ENCODE measurements around the gene PHLDB2.

Gene PHLDB2

DNA sequence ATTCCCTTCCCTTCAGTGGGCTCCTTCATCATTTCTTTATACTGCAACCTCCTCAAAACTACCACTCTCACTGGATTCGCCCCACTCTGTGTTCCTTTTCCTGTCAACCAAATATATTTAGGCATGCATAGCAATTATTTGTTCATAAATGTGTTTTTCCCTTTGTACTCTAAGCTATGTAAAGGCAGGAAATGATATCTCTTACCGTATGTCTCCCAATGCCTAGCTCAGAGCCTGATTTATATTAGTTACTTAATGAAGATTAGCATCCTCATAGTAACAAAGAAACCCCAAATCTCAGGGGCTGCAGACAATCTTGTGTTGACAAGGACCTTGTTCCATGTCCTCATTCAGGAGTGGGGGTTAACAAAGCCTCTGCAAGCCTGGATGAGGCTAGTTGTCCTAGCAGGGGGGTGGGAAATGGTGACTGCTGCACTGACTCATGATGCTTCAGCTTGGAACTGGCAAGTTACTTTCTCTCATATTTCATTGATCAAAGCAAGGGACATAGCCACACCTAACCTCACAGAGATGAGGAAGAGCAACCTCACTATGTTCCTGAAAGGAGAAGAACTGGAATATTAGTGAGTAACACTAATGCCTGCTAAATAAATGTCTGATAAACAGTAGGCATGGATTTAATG lies 15.2 kb downstream of the PHLDB2 start:
- no peak for DNase-seq (ENCODE audit: low spot score in 2 of 2)
- H3K4me1 ChIP-seq, result no peaks in the 10 kb centered on the region; the same call in 1 of the 2 replicates
- H3K36me3 ChIP-seq (replicated peaks), result no peaks in the 10 kb centered on the region
- H3K27me3 ChIP-seq (ENCODE audit: low read depth), result peaks cover 8% of the 10 kb centered on the region; the same call in 1 of the 2 replicates
- no peak overlapping the region for H3K4me3 ChIP-seq
- no peaks in the 10 kb centered on the region for H3K9me3 ChIP-seq
- in situ Hi-C loops (cut with MboI; ENCODE audit: low sequenced_read_pairs), result no loop called here

DNA sequence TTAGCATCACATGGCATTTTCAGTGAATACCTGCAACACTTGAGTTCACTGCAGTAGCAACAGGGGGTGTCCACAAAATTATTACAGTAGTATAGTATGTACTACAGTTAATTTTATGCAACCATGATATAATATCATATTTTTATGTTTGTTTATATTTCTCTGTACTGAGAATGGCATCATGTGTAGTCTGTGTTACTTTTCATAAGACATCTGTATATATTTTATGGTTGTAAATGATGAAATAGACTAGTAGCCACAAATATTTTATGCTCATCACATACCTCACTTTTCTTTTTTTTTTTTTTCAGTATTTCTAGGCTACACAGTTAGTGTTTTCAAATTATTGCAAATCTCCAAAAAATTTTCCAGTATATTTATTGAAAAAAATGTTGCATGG lies 22.4 kb downstream of the PHLDB2 start:
- Histone ChIP-seq H3K4me3 (no peak overlapping the region), H3K36me3 (replicated peaks) (no peaks in the 10 kb centered on the region), H3K4me1 (no peaks in the 10 kb centered on the region), H3K9me3 (no peaks in the 10 kb centered on the region; the same call in 1 of the 2 replicates), H3K27me3 (ENCODE audit: low read depth) (no peaks in the 10 kb centered on the region)
- in situ Hi-C loops (cut with MboI; ENCODE audit: low sequenced_read_pairs), result no loop called here
- no peak for DNase-seq (ENCODE audit: low spot score in 2 of 2)

DNA sequence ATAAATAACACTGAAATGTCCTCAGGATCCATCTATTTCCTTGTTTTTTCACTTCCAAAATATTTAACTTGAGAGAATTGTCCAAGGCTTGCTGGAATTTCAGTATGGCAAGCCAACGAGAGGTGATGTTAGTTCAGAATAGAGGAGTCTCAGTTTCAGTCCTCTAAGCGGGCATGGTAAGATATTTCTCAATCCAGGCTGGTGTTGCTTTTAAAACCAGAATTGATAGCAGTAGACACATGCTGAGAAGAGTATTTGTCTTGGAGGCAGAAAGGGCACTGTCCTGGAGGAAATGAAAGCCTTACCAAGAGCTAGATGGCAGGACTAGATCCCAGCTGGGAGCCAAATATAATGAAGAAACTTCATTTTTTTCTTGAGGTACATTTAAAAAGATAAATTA lies 23.1 kb downstream of the PHLDB2 start:
- in situ Hi-C loops (cut with MboI; ENCODE audit: low sequenced_read_pairs), result no loop called here
- no peaks in the 10 kb centered on the region for H3K27me3 ChIP-seq (ENCODE audit: low read depth)

DNA sequence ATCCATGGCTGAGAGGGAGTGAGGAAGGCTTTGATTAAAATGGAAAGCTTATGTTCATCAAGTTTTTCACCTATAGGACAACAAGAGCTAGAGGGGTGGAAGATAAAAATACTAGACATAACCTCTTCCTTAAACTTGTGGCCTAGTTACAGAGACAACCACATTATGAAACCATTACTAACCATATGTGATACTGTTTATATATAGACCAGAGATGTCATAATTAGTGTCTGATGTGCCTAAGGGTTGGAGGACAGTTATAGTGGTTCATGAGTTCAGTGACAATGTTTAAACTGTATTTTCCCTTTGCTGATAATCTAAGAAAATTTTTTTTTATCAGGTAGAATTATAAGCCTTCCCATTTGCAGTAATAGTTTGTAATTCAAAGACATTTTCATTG lies 23.7 kb downstream of the PHLDB2 start:
- no peak for DNase-seq (ENCODE audit: low spot score in 2 of 2)
- Histone ChIP-seq H3K4me3 (no peak overlapping the region), H3K4me1 (no peaks in the 10 kb centered on the region), H3K36me3 (replicated peaks) (no peaks in the 10 kb centered on the region), H3K27me3 (ENCODE audit: low read depth) (no peaks in the 10 kb centered on the region), H3K9me3 (no peaks in the 10 kb centered on the region; the same call in 1 of the 2 replicates)
- in situ Hi-C loops (cut with MboI; ENCODE audit: low sequenced_read_pairs), result no loop called here

More for the DNA sequence above, 23.1 kb downstream of the PHLDB2 start:
- no peak overlapping the region for H3K4me3 ChIP-seq
- no peak for DNase-seq (ENCODE audit: low spot score in 2 of 2)
- no peaks in the 10 kb centered on the region for H3K36me3 ChIP-seq (replicated peaks)
- H3K4me1 ChIP-seq, result no peaks in the 10 kb centered on the region
- H3K9me3 ChIP-seq, result no peaks in the 10 kb centered on the region; the same call in 1 of the 2 replicates

DNA sequence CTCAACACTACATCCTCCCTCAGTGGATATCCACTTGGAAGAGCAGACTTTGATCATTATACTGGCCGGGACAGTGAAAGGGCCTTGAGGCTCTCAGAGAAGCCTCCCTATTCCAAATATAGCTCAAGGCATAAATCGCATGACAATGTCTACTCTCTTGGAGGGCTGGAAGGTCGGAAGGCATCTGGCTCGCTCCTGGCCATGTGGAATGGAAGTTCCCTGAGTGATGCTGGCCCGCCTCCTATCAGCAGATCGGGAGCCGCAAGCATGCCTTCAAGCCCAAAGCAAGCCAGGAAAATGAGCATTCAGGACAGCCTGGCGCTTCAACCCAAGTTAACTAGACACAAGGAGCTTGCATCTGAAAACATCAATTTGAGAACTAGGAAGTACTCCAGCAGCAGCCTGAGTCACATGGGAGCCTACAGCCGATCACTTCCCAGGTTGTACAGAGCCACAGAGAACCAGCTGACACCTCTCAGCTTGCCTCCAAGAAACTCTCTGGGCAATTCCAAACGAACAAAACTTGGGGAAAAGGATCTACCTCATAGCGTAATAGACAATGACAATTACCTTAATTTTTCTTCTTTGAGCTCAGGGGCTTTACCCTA lies 25.4 kb downstream of the PHLDB2 start:
- Histone ChIP-seq H3K36me3 (replicated peaks) (no peaks in the 10 kb centered on the region), H3K9me3 (no peaks in the 10 kb centered on the region; the same call in 1 of the 2 replicates), H3K27me3 (ENCODE audit: low read depth) (no peaks in the 10 kb centered on the region), H3K4me1 (no peaks in the 10 kb centered on the region), H3K4me3 (no peak overlapping the region)
- in situ Hi-C loops (cut with MboI; ENCODE audit: low sequenced_read_pairs), result no loop called here
- DNase-seq (ENCODE audit: low spot score in 2 of 2), result no peak

DNA sequence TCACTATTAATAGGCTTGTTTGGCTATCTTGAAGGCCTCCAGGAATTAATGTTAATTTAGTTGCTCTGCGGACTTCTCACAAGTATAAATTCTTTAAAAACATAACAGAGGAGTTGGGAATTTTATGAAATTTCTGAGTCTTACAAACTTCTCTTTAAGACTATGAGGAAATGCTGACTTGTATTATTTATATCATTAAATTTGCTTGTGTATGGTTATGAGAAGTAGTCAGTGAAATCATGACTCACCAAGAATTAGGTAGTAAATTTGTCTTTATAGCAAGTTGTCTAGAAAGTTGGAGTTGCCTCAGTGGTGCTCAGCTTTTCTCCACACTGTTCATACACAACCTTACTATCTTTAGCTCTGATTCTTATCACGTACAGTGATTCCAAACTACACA lies 26.5 kb downstream of the PHLDB2 start:
- in situ Hi-C loops (cut with MboI; ENCODE audit: low sequenced_read_pairs), result no loop called here

DNA sequence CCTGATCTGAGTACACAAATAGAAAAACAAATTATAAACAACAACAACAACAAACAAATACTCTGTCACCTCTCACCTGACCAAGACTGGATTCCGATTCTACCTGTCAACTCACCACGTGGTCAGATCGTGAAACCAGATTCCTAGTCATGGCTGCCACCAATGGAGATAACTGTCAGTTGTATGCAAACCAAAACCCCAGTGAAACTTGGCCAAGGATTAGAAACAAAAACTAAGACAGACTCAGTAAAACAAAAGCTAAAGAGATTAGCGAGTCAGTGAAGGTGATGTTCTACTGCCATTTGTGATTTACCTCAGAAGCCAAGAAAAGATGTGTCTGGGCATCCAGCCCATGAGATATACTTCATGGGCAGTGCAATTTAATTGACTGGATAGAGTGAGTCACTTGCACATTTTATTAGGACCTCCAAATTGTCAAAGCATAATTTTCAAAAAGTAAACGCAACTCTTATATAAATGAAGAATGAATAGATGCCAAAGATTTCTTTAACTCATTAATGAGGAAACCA lies 31.1 kb downstream of the PHLDB2 start:
- DNase-seq (ENCODE audit: low spot score in 2 of 2), result no peak
- H3K4me1 ChIP-seq, result no peaks in the 10 kb centered on the region
- H3K4me3 ChIP-seq, result no peak overlapping the region
- no peaks in the 10 kb centered on the region for H3K9me3 ChIP-seq
- in situ Hi-C loops (cut with MboI; ENCODE audit: low sequenced_read_pairs), result no loop called here
- no peaks in the 10 kb centered on the region for H3K27me3 ChIP-seq (ENCODE audit: low read depth)
- no peaks in the 10 kb centered on the region for H3K36me3 ChIP-seq (replicated peaks)

More for the DNA sequence above, 26.5 kb downstream of the PHLDB2 start:
- Histone ChIP-seq H3K4me3 (no peak overlapping the region), H3K36me3 (replicated peaks) (no peaks in the 10 kb centered on the region), H3K4me1 (no peaks in the 10 kb centered on the region), H3K9me3 (no peaks in the 10 kb centered on the region; the same call in 1 of the 2 replicates), H3K27me3 (ENCODE audit: low read depth) (no peaks in the 10 kb centered on the region)
- no peak for DNase-seq (ENCODE audit: low spot score in 2 of 2)

DNA sequence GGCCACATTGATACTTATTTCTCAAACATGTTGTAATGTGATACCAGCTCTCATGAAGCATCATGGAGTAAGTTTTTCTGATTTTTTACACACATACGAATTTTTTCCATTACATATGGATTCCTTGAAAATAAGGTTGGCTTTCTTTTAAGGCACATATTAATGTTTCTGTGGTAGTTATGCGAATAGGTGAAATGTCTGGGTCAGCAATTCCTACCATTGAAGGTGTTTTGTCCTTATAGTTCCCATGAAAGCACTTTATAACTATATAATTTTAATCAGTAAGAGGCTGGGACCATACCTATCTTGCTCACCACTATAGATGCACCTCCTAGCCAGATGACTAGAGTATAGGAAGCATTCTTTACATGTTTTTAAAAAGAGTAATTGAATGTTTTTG lies 33.0 kb downstream of the PHLDB2 start:
- no peak for DNase-seq (ENCODE audit: low spot score in 2 of 2)
- Histone ChIP-seq H3K4me3 (no peak overlapping the region), H3K36me3 (replicated peaks) (no peaks in the 10 kb centered on the region), H3K27me3 (ENCODE audit: low read depth) (peaks cover 2% of the 10 kb centered on the region; the same call in 1 of the 2 replicates), H3K4me1 (no peaks in the 10 kb centered on the region), H3K9me3 (no peaks in the 10 kb centered on the region)
- in situ Hi-C loops (cut with MboI; ENCODE audit: low sequenced_read_pairs), result no loop called here

DNA sequence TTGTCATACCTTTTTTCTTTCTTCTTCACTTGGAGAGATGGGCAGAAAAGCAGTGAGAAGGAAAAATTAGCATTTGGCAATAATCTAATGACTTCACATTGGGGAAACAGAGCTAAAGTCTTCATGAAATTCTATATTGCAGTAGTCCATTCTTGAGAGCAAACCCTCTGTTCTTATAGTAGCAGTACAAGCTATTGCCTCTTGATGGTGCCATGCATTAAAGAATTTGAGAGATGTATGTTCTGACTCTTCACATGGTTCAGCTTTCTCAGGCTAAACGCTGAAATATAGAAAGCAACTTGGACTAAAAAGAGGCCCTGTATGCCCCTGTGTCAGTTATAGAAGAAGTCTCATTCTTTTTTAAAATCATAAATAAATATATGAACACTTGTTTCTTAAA lies 36.0 kb downstream of the PHLDB2 start:
- H3K9me3 ChIP-seq, result no peaks in the 10 kb centered on the region
- H3K27me3 ChIP-seq (ENCODE audit: low read depth), result peaks cover 2% of the 10 kb centered on the region; the same call in 1 of the 2 replicates
- in situ Hi-C loops (cut with MboI; ENCODE audit: low sequenced_read_pairs), result no loop called here
- peak in 1 of 2 experiments; percentile 27 for DNase-seq (ENCODE audit: low spot score in 2 of 2)
- no peaks in the 10 kb centered on the region for H3K36me3 ChIP-seq (replicated peaks)
- no peaks in the 10 kb centered on the region for H3K4me1 ChIP-seq
- no peak overlapping the region for H3K4me3 ChIP-seq

DNA sequence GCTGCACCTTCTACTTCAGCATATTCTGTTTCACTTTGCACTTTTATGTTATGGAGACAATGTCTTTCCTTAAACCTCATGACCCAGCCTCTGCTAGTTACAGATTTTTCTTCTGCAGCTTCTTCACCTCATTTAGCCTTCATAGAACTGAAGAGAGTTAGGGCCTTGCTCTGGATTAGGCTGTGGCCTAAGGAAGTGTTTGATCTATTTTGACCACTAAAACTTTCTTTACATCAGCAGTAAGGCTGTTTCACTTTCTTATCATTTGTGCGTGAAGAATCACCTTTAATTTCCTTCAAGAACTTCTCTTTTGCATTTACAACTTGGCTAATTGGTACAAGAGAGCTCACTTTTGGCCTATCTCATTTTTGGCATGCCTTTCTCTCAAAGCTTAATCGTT lies 40.9 kb downstream of the PHLDB2 start:
- no peaks in the 10 kb centered on the region for H3K9me3 ChIP-seq
- no peak for DNase-seq (ENCODE audit: low spot score in 2 of 2)
- H3K36me3 ChIP-seq (replicated peaks), result no peaks in the 10 kb centered on the region
- in situ Hi-C loops (cut with MboI; ENCODE audit: low sequenced_read_pairs), result no loop called here
- H3K4me1 ChIP-seq, result no peaks in the 10 kb centered on the region
- peaks cover 2% of the 10 kb centered on the region; the same call in 1 of the 2 replicates for H3K27me3 ChIP-seq (ENCODE audit: low read depth)
- H3K4me3 ChIP-seq, result no peak overlapping the region

DNA sequence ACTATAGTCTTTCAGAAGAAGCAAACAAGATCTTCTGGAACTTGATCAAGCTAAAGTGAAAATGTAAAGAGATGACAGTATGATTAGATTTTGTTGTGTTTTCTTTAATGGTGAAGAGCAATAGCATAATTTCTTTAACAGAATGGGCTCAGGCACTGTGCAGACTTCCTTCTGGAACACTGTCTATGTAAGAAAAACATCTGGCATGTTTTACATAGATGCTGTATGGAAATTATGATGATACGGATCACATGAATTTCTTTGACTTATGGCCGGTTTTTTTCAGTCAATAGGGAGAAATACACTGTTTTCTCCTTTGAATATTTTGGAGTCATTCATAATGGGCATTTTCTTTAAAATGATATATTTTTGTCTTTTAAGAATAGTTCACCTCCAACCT lies 42.6 kb downstream of the PHLDB2 start:
- in situ Hi-C loops (cut with MboI; ENCODE audit: low sequenced_read_pairs), result no loop called here
- DNase-seq (ENCODE audit: low spot score in 2 of 2), result no peak

DNA sequence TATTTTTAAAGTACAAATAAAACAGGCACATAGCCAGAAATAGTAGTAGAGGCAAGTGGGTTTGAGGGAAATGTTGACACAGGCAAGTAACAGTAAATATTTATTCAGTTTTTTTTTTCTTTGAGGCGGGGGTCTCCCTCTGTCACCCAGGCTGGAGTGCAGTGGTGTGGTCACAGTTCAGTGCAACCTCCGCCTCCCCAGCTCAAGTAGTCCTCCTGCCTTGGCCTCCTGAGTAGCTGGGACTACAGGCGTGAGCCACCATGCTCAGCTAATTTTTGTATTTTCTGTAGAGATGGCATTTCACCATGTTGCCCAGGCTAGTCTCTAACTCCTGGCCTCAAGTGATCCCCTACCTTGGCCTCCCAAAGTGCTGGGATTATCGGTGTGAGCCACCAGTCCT lies 43.5 kb downstream of the PHLDB2 start:
- Histone ChIP-seq H3K36me3 (replicated peaks) (no peaks in the 10 kb centered on the region), H3K4me3 (no peak overlapping the region), H3K4me1 (no peaks in the 10 kb centered on the region), H3K9me3 (no peaks in the 10 kb centered on the region), H3K27me3 (ENCODE audit: low read depth) (no peaks in the 10 kb centered on the region)
- no peak for DNase-seq (ENCODE audit: low spot score in 2 of 2)
- in situ Hi-C loops (cut with MboI; ENCODE audit: low sequenced_read_pairs), result no loop called here

More for the DNA sequence above, 42.6 kb downstream of the PHLDB2 start:
- H3K9me3 ChIP-seq, result no peaks in the 10 kb centered on the region
- no peaks in the 10 kb centered on the region for H3K4me1 ChIP-seq
- H3K27me3 ChIP-seq (ENCODE audit: low read depth), result peaks cover 2% of the 10 kb centered on the region; the same call in 1 of the 2 replicates
- no peaks in the 10 kb centered on the region for H3K36me3 ChIP-seq (replicated peaks)
- H3K4me3 ChIP-seq, result no peak overlapping the region

DNA sequence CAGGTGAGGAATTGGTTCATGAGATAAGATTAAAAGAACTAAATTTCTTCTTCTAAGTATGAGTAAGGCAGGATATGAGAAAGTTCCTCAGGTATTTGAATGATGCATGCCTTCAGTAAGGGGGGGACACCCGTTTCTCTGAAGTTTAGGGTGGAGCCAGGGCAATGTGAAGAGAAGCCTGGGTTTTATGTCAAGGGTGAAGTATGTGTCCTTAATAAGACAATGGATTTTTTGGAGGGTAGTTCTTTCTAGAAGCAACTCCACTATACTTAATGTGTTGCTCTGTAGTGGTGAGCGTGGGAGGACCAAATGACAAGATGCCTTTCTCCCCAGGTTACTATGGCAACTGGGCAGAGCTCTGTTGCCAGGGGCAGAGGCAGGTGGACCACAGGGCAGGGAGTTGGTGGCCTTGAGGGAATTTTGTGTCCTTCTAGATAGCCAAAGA lies 44.0 kb downstream of the PHLDB2 start:
- in situ Hi-C loops (cut with MboI; ENCODE audit: low sequenced_read_pairs), result no loop called here
- DNase-seq (ENCODE audit: low spot score in 2 of 2), result no peak
- H3K36me3 ChIP-seq (replicated peaks), result no peaks in the 10 kb centered on the region
- no peaks in the 10 kb centered on the region for H3K4me1 ChIP-seq
- no peaks in the 10 kb centered on the region for H3K27me3 ChIP-seq (ENCODE audit: low read depth)
- H3K4me3 ChIP-seq, result no peak overlapping the region
- H3K9me3 ChIP-seq, result no peaks in the 10 kb centered on the region
